GM19467 (cell line): ENCODE data around the gene MFAP3.

Experiments
- ATAC-seq: cut with Tn5 transposase; IDR thresholded peaks from one replicate; pipeline ENCODE4 v1.9.1; 2021; ENCODE audit warnings: mild to moderate bottlenecking, moderate library complexity; ENCODE audit not compliant: unreplicated experiment

Gene MFAP3

DNA sequence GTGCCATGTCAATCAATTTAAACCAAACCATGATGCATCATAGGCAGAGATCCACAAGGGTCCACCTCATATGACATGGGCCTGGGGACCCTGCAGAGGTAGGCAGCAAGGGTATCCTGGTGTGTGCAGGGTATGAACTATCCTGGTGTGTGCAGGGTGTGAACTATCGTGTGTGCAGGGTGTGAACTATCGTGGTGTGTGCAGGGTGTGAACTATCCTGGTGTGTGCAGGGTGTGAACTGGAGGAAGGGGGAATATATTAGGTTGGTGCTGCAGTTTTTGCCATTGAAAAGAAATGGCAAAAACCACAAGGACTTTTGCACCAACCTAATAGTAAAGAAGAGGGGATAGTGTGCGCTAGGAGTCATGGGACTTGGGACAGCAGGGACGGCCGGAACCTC is 50.0 kb downstream of the MFAP3 start:
- ATAC-seq: no peak

DNA sequence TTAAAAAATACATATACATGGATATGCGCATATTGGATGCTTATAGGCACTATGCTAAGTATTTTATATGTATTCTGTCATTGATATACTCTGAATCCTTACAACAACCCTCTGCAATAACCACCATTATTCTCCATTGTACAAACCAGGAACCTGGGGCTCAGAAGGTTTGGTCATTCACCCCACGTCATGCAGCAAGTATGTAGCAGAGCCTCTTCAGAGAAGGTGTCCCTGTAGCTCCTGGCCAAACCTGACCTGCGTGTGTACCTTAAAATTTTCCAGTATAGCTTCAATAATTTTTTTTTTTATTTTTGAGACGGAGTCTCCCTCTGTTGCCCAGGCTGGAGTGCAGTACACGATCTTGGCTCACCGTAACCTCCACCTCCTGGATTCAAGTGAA is 51.9 kb downstream of the MFAP3 start:
- ATAC-seq: no peak

DNA sequence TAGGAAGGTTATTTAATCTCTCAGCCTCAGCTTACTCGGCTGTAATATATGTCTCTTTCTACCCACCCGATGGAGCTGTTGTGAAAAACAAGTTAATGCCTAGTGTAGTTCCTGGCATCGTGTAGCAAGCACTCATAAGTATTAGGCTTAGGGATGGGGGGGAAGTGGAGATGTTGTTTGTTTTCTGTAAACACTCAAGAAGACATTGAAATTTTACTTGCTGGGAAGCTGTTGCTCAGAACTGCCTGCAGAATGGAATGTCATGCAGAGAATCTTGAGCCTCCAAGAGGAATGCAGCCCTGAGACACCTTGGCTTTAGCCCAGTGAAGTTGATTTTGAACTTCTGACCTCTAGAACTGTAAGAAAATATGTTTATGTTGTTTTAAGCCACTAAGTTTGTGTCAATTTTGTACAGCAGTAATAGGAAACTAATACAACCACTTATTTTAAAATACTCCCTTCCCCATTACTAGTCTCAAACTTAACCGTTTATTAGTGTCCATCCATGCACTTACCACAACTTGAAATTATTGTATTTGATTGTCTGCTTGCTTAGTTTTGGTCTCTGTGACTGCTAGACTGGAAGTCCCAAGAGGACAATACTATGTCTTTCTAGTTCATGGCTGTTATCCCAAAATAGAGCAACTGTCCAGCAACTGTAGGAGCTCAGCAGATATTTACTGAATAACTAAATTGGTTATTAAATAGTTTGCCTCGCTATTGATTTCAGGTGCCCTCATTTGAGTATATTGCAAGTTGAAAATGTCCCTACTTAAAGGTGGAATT is 53.8 kb downstream of the MFAP3 start:
- ATAC-seq: no peak

DNA sequence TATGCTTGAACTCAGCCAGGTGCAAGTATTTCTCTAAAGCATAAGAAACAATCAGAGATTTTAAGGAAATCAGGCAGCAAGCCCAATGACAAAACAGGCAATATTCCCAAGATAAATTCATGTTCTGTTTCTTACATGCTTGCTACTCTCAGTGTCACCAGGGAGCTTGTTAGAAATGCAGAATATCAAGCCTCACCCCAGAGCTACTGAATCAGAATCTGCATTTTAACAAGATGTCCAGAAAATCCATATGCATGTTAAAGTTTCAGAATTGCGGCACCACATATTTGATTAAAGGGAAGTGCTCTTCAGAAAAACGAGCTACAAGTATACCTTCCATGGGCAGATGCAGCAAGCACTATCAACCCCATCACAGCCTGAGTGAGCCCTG is 54.4 kb downstream of the MFAP3 start:
- ATAC-seq: no peak

DNA sequence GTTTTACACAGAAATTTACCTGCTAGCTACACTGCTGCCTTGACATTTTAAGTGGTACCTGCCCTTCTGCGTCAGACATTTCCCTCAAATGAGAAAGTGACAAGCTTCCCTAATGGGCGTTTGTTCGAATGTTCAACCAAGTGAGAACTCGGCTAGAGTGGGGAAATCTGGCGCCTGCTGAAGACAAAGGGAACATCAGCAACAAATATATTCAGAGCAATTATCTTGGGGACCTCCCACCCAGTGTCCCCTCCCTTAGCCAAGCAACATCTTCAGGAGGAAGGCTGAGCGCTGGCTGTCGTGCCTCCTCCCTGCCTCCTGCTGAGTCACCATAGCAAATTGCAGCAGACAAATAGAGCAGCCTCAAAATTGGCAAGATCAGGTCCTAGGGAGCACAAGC is 57.1 kb downstream of the MFAP3 start:
- no peak for ATAC-seq

DNA sequence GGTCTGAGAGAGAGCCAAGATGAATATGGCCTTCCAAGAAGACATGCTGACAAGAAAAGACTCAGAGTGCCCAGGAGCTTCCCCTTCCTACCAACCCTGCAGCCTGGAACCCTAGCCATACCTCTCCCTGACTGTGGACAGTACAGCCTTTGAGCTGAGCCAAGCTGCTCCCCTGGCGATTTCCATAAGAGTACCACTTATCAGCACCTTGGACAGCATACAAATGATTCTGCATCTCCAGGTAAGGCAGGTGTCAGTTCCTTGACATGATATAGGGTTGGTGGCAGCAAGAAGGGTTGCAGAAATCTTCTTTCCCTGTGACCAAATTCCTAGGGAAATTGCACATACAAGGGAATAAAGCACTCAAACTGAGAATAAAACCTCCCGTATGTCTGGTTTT is 58.3 kb downstream of the MFAP3 start:
- no peak for ATAC-seq

DNA sequence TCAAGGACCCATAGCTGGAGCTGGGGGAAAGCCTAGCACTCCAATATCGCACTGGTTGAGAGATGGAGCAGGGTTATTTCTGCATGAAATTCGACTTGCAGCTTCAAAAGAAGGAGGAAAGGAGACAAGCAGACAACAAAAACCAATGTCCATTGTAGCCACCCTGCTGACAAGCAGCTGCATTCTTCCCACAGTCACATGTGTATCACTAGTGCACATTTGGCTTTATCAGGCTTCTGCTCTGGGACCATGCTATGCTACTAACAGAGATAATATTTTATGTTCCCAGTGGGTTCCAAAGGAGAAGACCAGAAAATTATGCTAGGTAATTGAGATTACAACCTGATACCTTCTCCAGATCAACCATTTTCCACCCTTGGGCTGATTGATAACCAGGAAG is 59.7 kb downstream of the MFAP3 start:
- ATAC-seq: no peak

DNA sequence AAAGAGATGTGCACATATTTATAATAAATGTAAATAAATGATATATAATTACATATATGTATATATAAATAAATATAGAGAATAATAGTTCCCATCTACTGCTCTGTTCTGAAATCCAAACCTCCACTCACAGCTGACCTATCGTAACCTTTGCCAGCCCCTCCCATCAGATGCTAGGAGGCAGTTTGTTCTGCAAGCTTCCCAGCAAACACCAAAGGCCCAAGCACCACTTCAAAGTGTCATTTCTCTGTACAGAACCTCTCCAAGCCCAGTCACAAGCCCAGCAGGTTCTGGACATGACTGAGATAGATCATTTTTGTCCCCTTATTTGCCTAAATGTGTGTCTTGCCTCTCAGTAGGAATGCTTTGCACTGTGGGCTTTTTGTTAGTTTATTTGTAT is 62.4 kb downstream of the MFAP3 start:
- ATAC-seq: no peak

DNA sequence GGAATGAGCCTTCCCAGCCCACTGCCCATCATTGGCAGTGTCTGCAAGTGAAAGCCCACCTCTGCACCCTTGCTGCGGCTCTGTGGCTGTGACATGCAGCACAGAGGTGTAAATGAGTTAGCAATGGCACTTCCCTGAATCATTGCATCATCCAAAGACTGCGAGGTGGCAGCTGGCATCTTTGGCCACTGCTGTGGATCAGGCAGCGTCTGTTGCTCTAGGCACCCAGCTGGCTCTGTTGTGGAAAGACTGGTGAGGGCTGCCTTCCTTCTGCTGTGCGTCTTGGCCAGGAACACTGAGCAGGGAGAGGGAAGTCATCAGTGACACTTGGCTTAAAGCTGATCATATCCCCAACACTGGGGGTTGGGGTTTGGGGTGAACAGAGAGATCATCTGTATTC is 64.5 kb downstream of the MFAP3 start:
- ATAC-seq: no peak
